ENCODE data around the gene CYP4F2. TPM values are rescaled to one million over a fixed set of nuclear protein-coding genes. Genes with fewer than 3 reads are reported as not detected.
A peak's percentile ranks its signal among the peaks of the same experiment; 100 is the strongest.
"Not testable (repeated sequence)": the region's sequence is repeated elsewhere in the genome, so short reads cannot be mapped to it uniquely, and the experiment has no call there.

The CYP4F2 gene
- total RNA-seq, 2 donors from 2014 or later = 0.43 TPM; not detected in 1

DNA sequence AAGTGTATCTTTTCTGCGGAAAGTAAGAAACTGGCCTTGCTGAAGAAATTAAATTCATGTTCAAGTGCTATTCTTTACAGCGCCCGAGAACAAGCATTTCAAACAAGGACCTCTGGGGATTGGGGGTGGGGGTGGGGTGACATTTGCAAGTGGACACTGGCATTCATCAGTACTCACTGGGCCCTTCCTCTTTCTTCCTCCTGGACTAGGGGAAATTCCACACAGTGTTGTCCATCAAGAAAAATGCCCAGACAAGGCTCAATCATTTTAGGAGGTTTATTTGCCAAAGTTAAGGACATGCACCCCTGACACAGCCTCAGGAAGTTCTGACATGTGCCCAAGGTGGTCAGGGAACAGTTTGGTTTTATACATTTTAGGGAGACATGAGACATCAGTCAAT, 59.5 kb downstream of the CYP4F2 start:
- ATAC-seq (no peak), DNase-seq (ENCODE audit: low spot score in 2 of 2) (peak in 1 of 2 donors; percentile 31)
- Mint-ChIP-seq H3K9me3 (peaks cover 0 to 3% of the 10 kb centered on the region in 2 donors), H3K27ac (peak overlapping the region in 1 of 2 donors; percentile 28), H3K36me3 (peaks cover 0 to 6% of the 10 kb centered on the region in 2 donors)

DNA sequence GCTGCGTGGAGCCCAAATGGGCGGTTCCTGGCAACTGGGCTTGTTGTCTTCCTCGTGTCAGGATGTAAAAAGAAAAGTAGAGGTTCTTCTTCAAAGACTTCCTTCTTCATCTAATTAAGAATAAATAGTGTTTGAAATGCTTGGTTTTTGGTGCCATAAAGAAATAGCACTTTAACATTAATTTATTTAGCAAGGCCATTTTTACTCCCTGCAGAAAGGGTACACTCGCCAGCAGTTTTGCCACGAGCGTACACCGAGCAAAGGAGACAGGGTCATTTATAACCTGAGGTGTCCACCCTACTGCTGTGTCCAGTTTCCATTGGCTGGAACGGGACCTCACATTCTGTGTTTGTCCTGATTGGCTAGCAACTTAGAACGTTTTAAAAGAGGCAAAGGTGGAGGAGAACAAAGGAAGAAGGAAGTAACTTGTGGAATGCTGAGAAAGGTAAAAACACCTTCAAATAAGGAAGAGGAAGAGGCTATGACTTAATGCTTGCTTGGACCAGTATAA, 60.6 kb downstream of the CYP4F2 start:
- peaks cover 0 to 3% of the 10 kb centered on the region in 2 donors for H3K9me3 Mint-ChIP-seq
- DNase-seq (ENCODE audit: low spot score in 2 of 2) (peak in 1 of 2 donors; percentile 65), ATAC-seq (peak; percentile 6 to 17)
- peaks cover 0 to 6% of the 10 kb centered on the region in 2 donors for H3K36me3 Mint-ChIP-seq
- peak overlapping the region; percentile 91 to 97 for H3K27ac Mint-ChIP-seq

DNA sequence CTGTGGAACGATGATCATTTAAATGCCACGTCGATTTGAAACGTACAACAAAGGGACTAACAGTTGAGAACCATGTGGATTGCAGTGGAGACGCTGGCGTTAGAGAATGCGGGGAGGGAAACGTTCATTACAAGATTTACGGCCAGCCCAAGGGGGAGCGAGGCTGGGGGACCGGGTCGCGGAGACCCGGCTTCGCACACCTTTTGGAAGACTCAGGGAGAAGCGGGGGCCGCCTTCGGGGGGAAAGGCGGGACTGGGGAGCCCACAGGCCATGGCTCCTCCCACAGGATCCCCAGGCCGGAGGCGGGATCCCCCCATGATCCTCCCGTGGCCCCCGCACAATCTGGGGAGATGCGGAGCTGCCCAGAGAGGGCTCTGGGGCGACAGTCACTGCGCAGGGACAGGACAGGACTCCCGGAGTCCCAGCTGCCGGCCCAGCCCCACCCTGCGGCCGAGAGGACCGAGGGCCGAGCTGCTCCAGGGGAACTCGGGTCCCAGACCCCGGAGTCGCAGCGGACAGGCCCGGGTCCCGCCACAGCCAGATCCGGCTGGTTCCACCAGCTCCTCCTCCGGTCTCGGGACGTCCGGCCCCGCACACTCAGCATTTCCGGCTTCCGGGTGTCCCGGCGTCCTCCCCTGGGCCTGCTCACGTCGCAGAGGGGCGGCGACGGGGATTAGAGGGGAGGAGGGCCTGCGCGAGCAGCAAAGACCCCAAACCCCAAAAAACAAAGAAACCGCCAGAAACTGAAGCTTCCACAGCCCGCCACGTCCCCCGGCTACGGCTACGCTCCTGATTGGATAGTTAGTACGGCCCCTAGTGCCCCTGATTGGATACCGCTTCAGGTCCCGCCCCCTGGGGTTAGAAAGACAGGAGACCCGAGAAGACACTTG, 61.3 kb downstream of the CYP4F2 start:
- peak; percentile 92 to 94 for DNase-seq (ENCODE audit: low spot score in 2 of 2)
- peaks cover 0 to 6% of the 10 kb centered on the region in 2 donors for H3K36me3 Mint-ChIP-seq
- peak overlapping the region; percentile 97 for H3K27ac Mint-ChIP-seq
- H3K9me3 Mint-ChIP-seq = peaks cover 0 to 3% of the 10 kb centered on the region in 2 donors
- ATAC-seq = peak; percentile 90 to 95

DNA sequence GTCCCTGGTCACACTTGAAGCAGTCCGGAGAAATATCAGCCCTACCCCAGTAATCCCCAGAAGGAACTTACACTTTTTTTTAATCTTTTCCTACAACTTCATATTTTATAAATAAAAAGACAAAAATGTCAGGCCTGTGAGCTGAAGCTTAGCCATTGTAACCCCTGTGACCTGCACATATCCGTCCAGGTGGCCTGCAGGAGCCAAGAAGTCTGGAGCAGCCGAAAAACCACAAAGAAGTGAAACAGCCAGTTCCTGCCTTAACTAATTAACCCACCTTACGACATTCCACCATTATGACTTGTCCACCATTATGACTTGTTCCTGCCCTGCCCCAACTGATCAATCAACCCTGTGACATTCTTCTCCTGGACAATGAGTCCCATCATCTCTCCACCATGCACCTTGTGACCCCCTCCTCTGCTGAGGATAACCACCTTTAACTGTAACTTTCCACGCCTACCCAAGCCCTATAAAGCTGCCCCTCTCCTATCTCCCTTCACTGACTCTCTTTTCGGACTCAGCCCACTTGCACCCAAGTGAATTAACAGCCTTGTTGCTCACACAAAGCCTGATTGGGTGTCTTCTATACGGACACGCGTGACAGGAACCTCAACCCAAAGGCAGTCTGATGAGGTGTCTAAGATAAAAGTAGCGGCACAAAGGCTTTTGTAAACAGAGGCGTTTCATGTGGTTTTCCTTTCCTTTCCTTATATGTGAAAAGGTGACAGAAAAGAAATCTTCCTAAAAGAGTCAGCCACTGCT, 62.1 kb downstream of the CYP4F2 start:
- peak; percentile 39 to 67 for DNase-seq (ENCODE audit: low spot score in 2 of 2)
- ATAC-seq = peak in 1 of 2 donors; percentile 66

DNA sequence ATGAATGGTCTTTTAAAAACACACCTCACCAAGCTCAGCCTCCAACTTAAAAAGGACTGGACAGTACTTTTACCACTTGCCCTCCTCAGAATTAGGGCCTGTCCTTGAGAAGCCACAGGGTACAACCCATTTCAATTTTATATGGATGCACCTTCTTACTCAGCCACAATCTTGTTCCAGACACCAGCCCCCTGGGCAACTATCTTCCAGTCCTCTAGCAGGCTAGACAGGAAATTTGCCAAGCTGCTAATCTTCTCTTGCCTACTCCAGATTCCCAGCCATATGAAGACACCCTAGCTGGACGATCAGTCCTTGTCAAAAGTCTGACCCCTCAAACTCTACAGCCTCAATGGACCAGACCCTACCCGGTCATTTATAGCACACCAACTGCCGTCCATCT, 63.6 kb downstream of the CYP4F2 start:
- H3K9me3 Mint-ChIP-seq; H3K36me3 Mint-ChIP-seq; DNase-seq (ENCODE audit: low spot score in 2 of 2); ATAC-seq; H3K27ac Mint-ChIP-seq: not testable (repeated sequence)

More for the DNA sequence above, 62.1 kb downstream of the CYP4F2 start:
- not testable (repeated sequence) for H3K9me3 Mint-ChIP-seq, H3K36me3 Mint-ChIP-seq
- H3K27ac Mint-ChIP-seq = peak overlapping the region; percentile 97

DNA sequence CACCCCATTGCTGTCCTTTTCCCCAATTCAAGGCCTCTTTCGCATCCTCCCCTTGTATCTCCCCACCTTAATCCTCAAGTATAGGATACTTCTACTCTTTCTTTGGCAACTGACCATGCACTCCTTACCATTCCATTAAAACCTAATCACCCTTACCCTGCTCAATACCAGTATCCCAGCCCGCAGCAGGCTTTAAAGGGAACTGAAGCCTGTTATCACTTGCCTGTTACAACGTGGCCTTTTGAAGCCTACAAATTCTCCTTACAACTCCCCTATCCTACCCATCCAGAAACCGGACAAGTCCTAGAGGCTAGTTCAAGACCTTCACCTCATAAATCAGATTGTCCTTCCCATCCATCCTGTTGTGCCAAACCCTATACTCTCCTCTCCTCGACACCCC, 66.2 kb downstream of the CYP4F2 start:
- ATAC-seq (no peak), DNase-seq (ENCODE audit: low spot score in 2 of 2) (peak in 1 of 2 donors; percentile 38)
- Mint-ChIP-seq H3K36me3 (peaks cover 0 to 6% of the 10 kb centered on the region in 2 donors), H3K9me3 (peaks cover 0 to 3% of the 10 kb centered on the region in 2 donors), H3K27ac (no peak overlapping the region)

DNA sequence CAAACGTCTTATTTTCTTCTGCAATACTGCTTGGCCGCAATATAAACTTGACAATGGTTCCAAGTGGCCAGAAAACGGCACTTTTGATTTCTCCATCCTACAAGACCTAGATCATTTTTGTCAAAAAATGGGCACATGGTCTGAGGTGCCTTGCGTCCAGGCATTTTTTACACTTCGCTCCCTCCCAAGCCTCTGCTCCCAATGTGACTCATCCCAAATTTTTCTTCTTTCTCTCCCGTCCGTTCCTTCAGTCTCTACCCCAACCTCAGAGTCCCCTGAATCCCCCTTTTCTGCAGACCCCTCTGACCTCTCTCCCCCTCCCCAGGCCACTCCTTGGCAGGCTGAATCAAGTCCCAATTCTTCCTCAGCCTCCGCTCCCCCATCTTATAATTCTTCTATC, 68.1 kb downstream of the CYP4F2 start:
- H3K9me3 Mint-ChIP-seq = no peaks in the 10 kb centered on the region
- no peaks in the 10 kb centered on the region for H3K36me3 Mint-ChIP-seq
- ATAC-seq (no peak), DNase-seq (ENCODE audit: low spot score in 2 of 2) (no peak)
- H3K27ac Mint-ChIP-seq = no peak overlapping the region

DNA sequence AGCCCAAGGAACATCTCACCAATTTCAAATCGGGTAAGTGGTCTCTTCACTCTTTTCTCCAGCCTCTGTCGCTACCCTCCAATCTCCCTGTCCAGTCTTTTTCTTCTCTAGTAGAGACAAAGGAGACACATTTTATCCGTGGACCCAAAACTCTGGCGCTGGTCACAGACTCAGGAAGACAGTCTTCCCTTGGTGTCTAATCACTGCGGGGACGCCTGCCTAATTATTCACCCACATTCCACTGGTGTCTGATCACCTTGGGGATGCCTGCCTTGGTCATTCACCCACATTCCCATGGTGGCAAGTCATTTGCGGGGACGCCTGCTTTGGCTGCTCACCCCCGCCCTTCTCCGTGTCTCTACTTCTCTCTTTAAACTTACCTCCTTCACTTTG, 68.6 kb downstream of the CYP4F2 start:
- ATAC-seq = no peak
- Mint-ChIP-seq H3K36me3 (no peaks in the 10 kb centered on the region), H3K9me3 (no peaks in the 10 kb centered on the region), H3K27ac (no peak overlapping the region)
- DNase-seq (ENCODE audit: low spot score in 2 of 2) = no peak

DNA sequence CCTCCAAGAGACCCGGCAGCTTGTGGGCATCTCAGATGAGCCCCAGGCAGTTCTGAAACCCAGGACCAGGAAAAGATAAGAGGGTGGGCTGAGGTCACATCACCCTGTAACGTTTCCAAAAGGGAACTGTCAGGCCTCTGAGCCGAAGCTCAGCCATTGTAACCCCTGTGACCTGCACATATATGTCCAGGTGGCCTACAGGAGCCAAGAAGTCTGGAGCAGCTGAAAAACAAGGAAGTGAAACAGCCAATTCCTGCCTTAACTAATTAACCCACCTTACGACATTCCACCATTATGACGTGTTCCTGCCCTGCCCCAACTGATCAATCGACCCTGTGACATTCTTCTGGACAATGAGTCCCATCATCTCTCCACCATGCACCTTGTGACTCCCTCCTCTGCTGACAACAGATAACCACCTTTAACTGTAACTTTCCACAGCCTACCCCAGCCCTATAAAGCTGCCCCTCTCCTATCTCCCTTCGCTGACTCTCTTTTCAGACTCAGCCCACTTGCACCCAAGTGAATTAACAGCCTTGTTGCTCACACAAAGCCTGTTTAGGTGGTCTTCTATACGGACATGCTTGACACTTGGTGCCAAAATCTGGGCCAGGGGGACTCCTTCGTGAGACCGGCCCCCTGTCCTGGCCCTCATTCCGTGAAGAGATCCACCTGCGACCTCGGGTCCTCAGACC, 69.1 kb downstream of the CYP4F2 start:
- not testable (repeated sequence) for H3K9me3 Mint-ChIP-seq

DNA sequence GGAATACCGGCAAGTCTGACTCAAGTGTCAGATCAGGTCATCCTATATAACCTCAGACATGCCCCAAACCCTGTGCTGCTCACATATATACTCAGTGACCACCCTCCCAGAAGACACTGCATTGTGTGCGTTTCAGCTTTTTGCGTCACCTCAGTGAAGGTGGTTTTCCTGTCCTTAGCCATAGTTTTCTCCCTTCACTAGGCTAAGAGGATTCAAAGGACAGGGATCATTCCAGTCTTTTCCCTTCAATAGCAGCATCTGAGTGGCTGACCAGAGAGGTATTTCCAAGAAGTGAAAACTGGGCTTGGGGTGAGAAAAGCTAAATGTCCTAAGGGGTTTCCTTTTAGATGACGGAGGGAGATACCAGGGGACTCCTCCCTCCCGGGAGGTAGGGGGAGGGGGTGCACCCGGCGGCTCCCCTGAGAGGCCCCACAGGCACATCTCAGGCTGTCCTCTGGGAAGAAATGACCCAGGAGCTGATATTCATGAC, 69.7 kb downstream of the CYP4F2 start:
- DNase-seq (ENCODE audit: low spot score in 2 of 2) (no peak), ATAC-seq (no peak)
- no peak overlapping the region for H3K27ac Mint-ChIP-seq
- no peaks in the 10 kb centered on the region for H3K36me3 Mint-ChIP-seq
- H3K9me3 Mint-ChIP-seq = no peaks in the 10 kb centered on the region

More for the DNA sequence above, 69.1 kb downstream of the CYP4F2 start:
- not testable (repeated sequence) for DNase-seq (ENCODE audit: low spot score in 2 of 2); ATAC-seq; H3K36me3 Mint-ChIP-seq; H3K27ac Mint-ChIP-seq

Other genes starting within 250 kb of the CYP4F2 start
- gene CYP4F12, start 225.0 kb downstream of the CYP4F2 start, total RNA-seq = under 1 TPM in 1 of 2 donors, not detected in 1; 0.32 TPM
- gene OR10H2, start 170.1 kb downstream of the CYP4F2 start, total RNA-seq = not detected
- gene OR10H3, start 160.1 kb downstream of the CYP4F2 start, total RNA-seq = not detected
- not detected for gene OR10H5, start 110.4 kb downstream of the CYP4F2 start, total RNA-seq
- under 1 TPM in 1 of 2 donors, not detected in 1; 0.10 TPM for gene OR10H1, start 82.4 kb downstream of the CYP4F2 start, total RNA-seq
- gene CYP4F11, start 36.5 kb upstream of the CYP4F2 start, total RNA-seq = not detected
- not detected for gene OR10H4, start 50.9 kb upstream of the CYP4F2 start, total RNA-seq
- gene TPM4, start 178.4 kb upstream of the CYP4F2 start, total RNA-seq = 100 to 1,000 TPM; 405 to 411 TPM
- 100 to 1,000 TPM; 125 to 155 TPM for gene RAB8A, start 213.8 kb upstream of the CYP4F2 start, total RNA-seq
- gene HSH2D, start 245.6 kb upstream of the CYP4F2 start, total RNA-seq = 10 to 100 TPM; 23.9 to 49.8 TPM

Measured in activated naive CD4-positive, alpha-beta T cell treated with anti-CD3 and anti-CD28 coated beads, Interleukin-2, amount 50 U/mL, for 72 hours (primary cell).